Activated CD4-positive, alpha-beta T cell treated with anti-CD3 and anti-CD28 coated beads, Interleukin-2, amount 50 U/mL, for 16 hours (primary cell): ENCODE measurements around the gene CENPO.
"Not testable (repeated sequence)": the region's sequence is repeated elsewhere in the genome, so short reads cannot be mapped to it uniquely, and the experiment has no call there.

Experiments
- DNase-seq: peaks from one replicate; pipeline ENCODE4 v3.0.0-alpha.2; 2020

CENPO gene

DNA sequence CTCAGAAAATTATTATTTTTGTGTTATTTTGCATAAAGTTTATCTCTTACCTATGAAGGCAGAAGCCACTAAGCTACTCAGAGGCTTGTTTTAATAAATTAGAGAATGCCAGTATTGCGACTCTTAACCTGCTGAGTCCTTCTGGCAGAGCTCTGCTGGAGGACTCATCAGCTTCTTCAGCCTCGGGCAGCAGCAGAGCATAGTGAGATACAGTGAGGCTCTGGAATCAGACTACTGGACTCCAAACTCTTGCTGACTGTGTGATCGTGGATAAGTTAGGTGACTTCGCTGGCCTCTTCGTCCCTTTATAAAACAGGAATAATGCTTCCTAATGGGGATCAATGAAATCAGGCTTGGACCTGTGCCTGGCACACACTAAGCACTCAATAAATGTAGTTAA lies 1.8 kb upstream of the CENPO start:
- DNase-seq, result no peak

DNA sequence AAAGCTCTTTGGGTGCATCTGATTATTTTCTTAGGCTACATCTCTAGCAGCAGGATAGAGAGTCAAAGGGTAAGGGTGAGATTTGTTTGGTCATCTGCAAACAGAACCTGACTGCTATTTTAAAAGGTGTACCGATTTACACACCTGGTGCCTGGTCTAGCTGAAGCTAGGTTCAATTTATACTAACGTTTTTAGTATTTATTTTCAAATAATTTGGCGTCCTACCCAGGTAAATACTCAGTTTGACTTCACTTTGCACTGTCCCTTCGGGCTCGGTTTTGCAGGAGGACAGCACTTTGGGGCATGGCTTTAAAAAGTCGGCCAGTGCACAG lies 717 bp upstream of the CENPO start:
- no peak for DNase-seq

DNA sequence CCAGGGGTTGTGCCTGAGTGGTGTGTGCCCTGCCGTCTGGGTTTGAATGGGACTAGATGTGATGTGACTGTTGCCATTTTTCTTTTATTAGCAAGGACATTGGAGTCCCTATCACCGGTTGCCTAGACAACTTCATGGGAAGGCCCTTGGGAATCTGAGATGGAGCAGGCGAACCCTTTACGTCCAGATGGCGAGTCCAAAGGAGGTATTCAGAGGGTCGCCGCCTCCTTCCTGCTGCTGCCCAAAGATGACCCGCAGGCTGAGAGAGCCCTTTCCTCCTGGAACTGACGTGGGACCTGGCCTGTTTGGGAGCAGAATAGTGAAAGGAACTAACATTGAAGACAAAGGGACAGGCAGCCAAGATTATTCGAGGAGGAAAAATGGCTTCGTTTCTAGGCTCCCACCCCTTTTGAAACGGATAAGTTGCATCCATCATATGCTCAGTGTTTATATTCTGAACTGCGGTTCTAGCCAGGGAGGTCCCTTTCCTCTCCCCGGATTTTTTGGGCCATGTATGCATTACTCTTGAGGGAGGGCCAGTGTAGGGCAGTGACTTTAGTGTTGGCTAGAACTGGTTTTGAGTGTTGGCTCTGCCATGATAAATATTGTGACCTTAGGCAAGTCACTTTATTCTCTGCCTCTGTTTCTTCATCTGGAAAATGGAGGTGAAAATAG lies 673 bp downstream of the CENPO start:
- DNase-seq, result peak; percentile 16

DNA sequence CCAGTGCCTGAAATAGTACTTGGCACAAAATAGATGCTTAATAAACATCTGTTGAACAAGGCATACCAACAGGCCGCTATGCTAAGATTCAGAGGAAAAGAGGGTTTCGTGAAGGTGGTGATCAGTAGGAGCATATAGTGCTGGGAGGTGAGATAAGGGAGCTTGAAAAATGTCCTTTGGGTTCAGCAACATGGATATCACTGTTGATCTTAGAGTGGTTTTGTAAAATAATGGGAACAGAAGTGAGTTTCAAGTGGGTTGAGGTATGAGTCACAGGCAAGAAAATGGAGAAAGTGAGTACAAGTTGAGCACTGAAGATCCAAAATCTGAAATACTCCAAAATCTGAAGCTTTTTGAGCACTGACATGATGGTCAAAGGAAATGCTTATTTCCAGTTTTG lies 4.4 kb downstream of the CENPO start:
- DNase-seq, result no peak

DNA sequence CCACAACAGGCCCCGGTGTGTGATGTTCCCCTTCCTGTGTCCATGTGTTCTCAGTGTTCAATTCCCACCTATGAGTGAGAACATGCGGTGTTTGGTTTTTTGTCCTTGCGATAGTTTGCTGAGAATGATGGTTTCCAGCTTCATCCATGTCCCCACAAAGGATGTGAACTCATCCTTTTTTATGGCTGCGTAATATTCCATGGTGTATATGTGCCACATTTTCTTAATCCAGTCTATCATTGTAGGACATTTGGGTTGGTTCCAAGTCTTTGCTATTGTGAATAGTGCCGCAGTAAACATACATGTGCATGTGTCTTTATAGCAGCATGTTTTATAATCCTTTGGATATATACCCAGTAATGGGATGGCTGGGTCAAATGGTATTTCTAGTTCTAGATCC lies 7.3 kb downstream of the CENPO start:
- DNase-seq, result not testable (repeated sequence)

- DNase-seq, result not testable (repeated sequence)
These were observed 12.8 kb downstream of the CENPO start for GRCh38 chr2:24805811-24806660.

DNA sequence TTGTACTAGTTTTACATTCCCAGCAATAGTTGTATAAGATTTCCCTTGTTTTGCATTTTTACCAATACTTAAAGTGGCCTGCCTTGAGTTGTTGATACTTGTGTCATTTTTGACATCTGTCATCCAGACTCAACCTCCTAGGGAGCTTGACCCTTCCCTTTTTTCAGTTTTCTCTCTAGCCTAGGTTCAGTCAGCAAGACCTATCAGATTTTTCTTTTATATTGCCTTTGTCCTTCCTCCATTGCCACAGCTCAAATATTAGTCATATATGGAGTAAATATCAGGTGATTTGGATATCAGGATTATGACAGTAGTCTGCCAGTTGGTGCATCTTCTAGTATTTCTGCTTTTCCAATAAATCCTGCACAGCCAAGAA lies 13.4 kb downstream of the CENPO start:
- no peak for DNase-seq

DNA sequence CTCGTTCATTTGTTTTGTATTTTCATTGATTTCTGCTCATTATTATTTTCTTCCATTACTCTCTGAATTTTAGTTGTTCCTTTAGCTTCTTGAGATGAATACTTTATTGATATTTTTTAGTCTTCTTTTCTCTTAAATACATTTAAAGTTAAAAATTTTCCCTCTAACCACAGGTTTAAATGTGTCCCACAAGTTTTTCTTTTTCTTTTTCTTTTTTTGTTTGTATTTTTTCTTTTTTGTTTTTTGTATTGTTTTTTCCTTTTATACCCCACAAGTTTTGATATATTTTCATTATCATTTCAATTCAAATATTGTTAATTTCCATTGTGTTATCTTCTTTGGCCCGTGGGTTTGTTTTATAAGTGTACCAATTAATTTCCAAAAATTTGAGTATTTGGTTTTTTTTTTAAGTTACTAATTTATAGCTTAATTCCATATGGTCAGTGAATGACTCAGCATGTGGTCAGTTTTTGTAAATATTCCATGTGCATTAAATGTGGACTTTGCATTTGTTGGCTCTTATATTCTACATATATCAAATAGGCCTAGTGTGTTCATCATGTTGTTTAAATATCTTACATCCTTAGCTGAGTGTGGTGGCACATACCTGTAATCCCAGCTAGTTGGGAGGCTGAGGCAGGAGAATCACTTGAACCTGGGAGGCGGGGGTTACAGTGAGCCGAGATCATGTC lies 16.2 kb downstream of the CENPO start:
- no peak for DNase-seq

DNA sequence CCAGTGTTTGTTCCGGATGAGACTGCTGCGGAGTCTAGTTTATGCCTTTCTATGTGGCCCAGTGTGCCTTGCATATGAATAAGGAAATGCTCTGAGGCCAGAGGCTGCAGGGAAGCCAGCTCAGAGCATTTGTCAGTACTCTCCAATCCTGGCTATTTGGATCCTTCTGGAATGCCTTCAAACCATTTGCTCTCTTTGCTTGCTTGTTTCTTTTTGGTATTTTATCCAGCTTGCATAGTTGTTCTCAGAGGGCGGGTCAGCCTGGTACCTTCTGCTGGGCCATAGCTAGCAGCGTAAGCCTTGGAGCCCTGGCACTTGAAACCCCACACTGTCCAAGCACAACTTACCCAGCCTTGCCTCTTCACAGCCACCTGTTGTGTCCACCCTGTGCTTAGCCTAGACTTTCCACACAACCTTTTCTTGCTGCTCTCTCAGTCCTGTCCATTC lies 20.5 kb downstream of the CENPO start:
- DNase-seq, result no peak

GRCh38 chr2:24814516-24814915 lies 21.3 kb downstream of the CENPO start:
- DNase-seq, result no peak

GRCh38 chr2:24815171-24815570 lies 21.9 kb downstream of the CENPO start:
- no peak for DNase-seq

- no peak for DNase-seq
These were observed 23.2 kb downstream of the CENPO start for GRCh38 chr2:24816404-24816803.

GRCh38 chr2:24816884-24817283 lies 23.7 kb downstream of the CENPO start:
- no peak for DNase-seq

GRCh38 chr2:24818721-24819167 lies 25.5 kb downstream of the CENPO start:
- peak; percentile 28 for DNase-seq

DNA sequence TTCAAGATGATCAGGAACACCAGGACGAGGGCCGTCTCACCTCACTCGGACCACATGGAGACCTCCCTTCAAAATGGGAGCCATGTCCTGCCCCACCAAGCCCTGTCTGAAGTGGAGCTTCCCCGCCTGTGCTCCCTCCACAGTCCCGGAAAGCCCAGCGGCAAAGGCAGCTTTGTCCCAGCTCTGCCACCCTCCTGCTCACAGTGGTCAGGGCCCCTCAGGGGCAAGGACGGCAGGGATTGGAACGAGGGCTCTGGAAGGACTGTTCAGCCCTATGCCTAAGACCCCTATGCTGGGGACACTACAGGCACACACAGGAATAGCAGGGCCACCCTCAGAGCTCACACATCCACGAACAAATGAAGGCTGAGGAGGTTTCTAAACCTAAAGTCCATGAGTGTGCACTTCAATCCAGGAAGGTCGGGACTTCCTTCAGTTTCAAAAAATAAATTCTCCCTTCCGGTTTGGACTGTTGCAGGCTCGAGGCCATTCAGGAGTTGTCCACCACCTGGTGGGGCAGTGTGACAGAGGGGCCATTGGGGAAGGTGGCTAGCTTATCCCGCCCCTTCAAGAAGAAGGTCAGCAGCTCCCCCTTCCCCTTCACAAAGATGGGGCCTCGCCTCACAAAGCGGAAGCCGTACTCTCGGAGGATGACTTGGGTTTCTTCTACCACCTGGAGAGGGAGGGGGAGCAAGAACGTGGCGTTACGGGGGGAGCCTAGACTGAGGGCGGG lies 26.4 kb downstream of the CENPO start:
- no peak for DNase-seq

DNA sequence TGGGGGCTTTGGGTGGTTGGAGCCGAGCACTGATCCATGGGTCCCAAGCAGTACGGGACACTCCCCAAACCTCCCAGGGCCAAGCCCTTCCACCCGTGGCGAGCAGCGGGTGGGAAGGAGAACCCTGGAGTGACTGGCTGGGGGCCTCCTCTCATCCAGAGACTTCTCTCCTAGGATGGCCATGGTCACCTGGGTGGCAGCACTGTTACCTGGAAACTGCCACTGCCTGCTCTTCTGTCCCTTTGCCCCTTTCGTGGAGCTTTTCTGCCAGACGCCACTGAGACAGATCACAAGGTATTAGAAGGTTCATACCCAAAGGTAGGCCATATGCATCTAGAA lies 26.9 kb downstream of the CENPO start:
- no peak for DNase-seq

DNA sequence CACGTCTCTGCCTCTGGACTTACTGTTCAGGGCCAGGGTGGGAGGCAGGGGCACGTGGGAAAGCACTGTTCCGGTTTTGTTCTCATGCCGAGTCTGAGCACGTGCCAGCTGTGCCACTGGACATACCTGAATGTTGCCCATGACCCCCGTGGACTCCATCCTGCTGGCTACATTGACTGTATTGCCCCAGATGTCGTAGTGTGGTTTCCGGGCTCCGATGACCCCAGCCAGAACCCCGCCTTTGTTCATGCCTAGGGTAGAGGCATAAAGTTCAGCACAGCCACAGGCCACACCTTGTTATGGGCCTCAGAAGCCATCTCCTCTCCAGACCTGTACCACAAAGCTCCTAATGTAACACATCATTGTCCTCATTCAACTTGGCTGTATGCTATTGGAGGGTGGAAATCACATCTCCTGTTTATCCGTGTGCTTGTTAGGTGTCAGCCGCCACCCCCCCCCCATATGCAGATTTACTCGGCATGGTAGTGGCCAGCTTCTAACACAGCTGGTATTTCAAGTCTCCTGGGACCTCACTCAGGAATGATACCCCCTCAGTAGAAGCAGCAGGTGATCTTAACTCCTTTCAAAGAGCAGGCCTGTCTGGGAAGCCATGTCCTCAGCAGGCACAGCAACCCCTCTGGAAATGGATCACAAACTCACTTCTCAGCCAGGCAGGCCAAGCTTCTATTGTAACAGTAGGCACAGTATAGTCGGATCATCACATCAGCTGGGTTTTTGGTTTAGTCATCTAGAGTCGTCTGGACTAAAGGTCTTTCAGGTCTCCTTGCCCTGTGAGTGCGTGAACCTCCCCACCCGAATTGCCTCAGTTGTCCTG lies 27.6 kb downstream of the CENPO start:
- DNase-seq, result no peak

GRCh38 chr2:24821433-24821891 lies 28.2 kb downstream of the CENPO start:
- no peak for DNase-seq

DNA sequence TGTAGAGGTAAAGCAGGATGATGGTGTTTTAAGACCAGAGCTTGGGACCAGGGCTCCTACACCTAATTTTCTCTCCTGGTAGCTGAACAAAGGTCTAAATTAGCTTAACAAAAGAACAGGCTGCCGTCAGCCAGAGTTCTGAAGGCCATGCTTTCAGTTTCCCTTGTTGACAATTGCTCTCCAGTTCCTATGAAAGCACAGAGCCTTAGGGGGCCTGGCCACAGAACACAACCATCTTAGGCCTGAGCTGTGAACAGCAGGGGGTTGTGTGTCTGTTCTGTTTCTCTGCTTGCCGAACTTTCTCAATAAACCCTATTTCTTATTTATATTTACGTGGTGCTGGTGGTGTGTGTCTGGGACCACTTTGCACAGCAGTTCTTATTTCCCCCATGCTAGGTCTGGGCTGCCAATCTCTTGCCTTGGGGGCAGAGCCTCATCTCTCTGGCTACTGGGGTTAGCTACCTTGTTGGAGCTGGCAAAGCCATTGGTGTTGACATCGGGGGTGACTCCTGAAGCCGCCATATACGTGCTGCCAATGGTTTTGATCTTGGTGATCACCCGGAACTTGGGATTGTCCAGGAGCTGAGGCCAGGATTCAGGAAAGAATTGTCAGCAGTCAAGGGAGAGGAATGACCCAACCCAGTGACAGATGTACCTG lies 29.0 kb downstream of the CENPO start:
- DNase-seq, result no peak

DNA sequence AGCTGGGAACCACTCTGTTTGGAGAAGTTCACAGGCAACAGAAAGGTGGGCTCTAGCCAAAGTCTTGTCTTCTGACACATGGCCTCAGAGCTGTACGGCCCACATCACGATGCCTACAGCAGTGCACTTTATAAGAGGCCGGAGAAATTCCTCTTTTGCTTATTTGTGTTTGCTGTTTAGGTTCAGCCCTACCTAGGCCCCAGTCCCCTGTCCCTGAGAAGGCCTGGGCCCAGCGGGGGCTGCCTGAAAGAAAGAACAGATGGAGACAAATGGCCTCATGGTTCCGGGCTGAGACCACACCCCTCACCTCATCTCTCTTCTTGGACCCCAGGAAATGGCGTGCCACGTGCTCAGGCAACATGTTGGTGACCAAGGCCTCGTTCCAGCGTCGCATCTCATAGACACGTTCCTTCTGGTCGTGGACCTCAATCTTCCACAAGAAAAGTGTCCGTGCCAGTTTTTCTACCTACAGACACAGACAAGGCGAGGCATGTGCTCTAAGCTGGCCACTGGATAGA lies 30.9 kb downstream of the CENPO start:
- no peak for DNase-seq
